Heart right ventricle (tissue), 16 donors: ENCODE data around the gene ERGIC2. TPM values are rescaled to one million over a fixed set of nuclear protein-coding genes. Genes with fewer than 3 reads are reported as not detected.
"Not testable (repeated sequence)": the region's sequence is repeated elsewhere in the genome, so short reads cannot be mapped to it uniquely, and the experiment has no call there.

Experiments
- ATAC-seq, 8 donors: fragments of 200-7000 bp; cut with Tn5 transposase; one replicate each; pipeline ENCODE4 v1.9.1; 2020; ENCODE audit warnings: mild to moderate bottlenecking in 8 of 8, moderate library complexity in 8 of 8, moderate number of reproducible peaks in 1 of 8
- DNase-seq, 2 donors: peaks; one replicate each; pipeline ENCODE4 v3.0.0-alpha.2; 2020
- H3K27ac ChIP-seq, 10 donors: fragments of 200-600 bp; sonication (generic) in 2 of 10; one replicate each; pipeline versions ENCODE4 v1.5.0 to v1.8.0; 2020 to 2022; ENCODE audit warnings: mild to moderate bottlenecking in 3 of 10
- H3K27me3 ChIP-seq, 7 donors: fragments of 200-600 bp; one replicate each; pipeline ENCODE4 v1.8.0; 2021 to 2022; ENCODE audit warnings: mild to moderate bottlenecking in 2 of 7
- H3K36me3 ChIP-seq, 9 donors: fragments of 200-600 bp; sonication (generic) in 1 of 9; one replicate each; pipeline versions ENCODE4 v1.5.0 to v1.8.0; 2020 to 2022; ENCODE audit warnings: mild to moderate bottlenecking in 2 of 9
- H3K4me1 ChIP-seq, 9 donors: fragments of 200-600 bp; sonication (generic) in 1 of 9; one replicate each; pipeline versions ENCODE4 v1.5.0 to v1.8.0; 2020 to 2022; ENCODE audit warnings: mild to moderate bottlenecking in 4 of 9
- H3K4me3 ChIP-seq, 10 donors: fragments of 200-600 bp; sonication (generic) in 2 of 10; one replicate each; pipeline versions ENCODE4 v1.5.0 to v1.8.0; 2020 to 2022; ENCODE audit warnings: mild to moderate bottlenecking in 7 of 10, moderate library complexity in 2 of 10
- H3K9me3 ChIP-seq, 11 donors: fragments of 200-600 bp in 10 of 11; sonication (generic) in 2 of 11; one replicate each; pipeline versions ENCODE4 v1.5.0 to v1.8.0; 2013 to 2022; ENCODE audit warnings: mild to moderate bottlenecking in 2 of 11, control low read depth in 1 of 11, moderate library complexity in 1 of 11
- CTCF ChIP-seq, 9 donors: fragments of 200-600 bp; sonication (generic) in 2 of 9; IDR thresholded peaks; one replicate each; pipeline versions ENCODE4 v1.5.0 to v1.8.0; 2021 to 2022; ENCODE audit warnings: antibody characterized with exemption in 9 of 9, mild to moderate bottlenecking in 5 of 9, moderate library complexity in 1 of 9
- WGBS, 2 donors: extraction: QIAGEN DNeasy Blood & Tissue Kit; methylation state at CpG; one replicate each; pipeline ENCODE4 v1.1.7; 2013; ENCODE audit warnings: inconsistent platforms in 1 of 2; 5-methylcytosine and 5-hydroxymethylcytosine counted together
- intact Hi-C, 10 donors: fragments of 100-400 bp; cut with DNase I; formaldehyde crosslinking; loops; one replicate each; pipeline versions ENCODE4 v1.11.1 to v1.14.2; 2022
- polyA plus RNA-seq, 2 donors: library from polyadenylated mRNA; stranded (reverse); fragments of 200-250 nt; gene quantifications; one replicate each; pipeline ENCODE4 v1.2.3, GENCODE V29; 2013
- total RNA-seq, 10 donors: library from RNA; stranded (reverse); fragmentation: NEBNext Ultra II Directional in 3 of 10; extraction: Animal tissue kit (Norgen Biotek cat#: 25700) in 3 of 10; gene quantifications; one replicate each; pipeline versions ENCODE4 v1.2.1 to v1.2.4, GENCODE V29; 2021 to 2023
- donor health status: Arrhythmogenic right ventricular cardiomyopathy.
- donor health status: ischemic (EF 13 %, LVEDD 7.1; RV severe dilation, severe dysfunction).
- donor health status: healthy with polysubstance abuse.
- donor health status: DM: no; HTN: yes; CAD: no.
- donor health status: DM: no; HTN: no; CAD: no.
- donor health status: ischemic (EF 25% LVEDD 6.9; RV normal size, moderate dysfunction).
- donor health status: ischemic (EF 25% LVEDD 5.7; RV mildly dilated, moderate dysfunction).
- donor health status: healthy.
- donor health status: DM: yes; HTN: yes; CAD: no.
- donor health status: Ischemic cardiomyopathy.
- donor health status: ischemic (EF 35%, LVEDD 5.7; RV mildly dilated, moderate dysfunction).
- donor health status: nonischemic (EF 11% LVEDD 7.7; RV severe dilation, severe dysfunction).
- donor health status: DM: yes; HTN: yes; CAD: no.
- donor health status: PGD.
- donor health status: ischemic (EF 29% LVEDD 5.4; RV normal size, mild dysfunction).
- donor health status: nonischemic (EF 23%, LVEDD 6.1; RV moderate dilation, normal function).

The ERGIC2 gene
- total and polyA plus RNA-seq, 12 donors = 50.0 to 97.2 (median 85.0) TPM

DNA sequence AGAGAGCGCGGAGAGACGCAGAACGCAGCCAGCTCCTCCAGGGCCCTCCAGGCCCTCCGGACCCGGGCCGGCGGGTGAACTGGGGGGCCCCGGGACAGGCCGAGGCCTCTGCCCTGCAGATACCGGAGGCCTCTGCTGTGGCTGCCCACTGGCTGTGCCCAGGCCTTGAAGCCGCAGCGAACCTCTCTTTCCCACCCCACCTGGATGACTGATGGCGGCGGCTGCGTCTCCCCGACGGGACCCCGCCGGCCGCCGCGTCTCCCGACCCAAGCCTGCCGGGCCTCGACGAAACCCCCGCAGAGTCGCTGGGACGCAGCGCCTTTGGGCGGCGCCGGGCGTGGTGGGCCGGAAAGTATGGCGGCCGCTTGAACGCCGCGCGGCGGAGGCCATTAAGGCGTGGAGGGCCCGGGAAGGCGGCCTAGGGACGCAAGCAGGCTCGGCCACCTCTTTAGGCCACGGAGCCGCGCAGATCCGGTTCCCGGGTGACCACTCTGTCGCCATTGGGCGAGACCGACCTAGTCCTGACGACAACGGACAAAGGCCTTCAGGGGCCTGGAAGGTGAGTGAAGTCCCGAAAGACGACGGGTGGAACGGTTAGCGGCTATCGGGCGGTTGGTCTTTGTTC, 8.4 kb upstream of the ERGIC2 start:
- Histone ChIP-seq H3K9me3 (no peaks in the 10 kb centered on the region), H3K4me1 (no peaks in the 10 kb centered on the region), H3K4me3 (peak overlapping the region in 3 of 10 donors; percentile 34 to 36 (median 35)), H3K36me3 (no peaks in the 10 kb centered on the region), H3K27me3 (no peaks in the 10 kb centered on the region), H3K27ac (peak overlapping the region in 4 of 10 donors; percentile 41 to 62 (median 53))
- intact Hi-C loops = no loop called here
- ATAC-seq = peak in 1 of 8 donors; percentile 67
- TF ChIP-seq CTCF (IDR thresholded peaks at IDR 0.05) = no peak
- DNase-seq = peak in 1 of 2 donors; percentile 17
- 92% methylated on average over 65 of the region's 65 CpGs for WGBS, 2 donors

GRCh38 chr12:29386084-29386680, 5.2 kb upstream of the ERGIC2 start:
- intact Hi-C loops, DNase-seq, H3K4me3 ChIP-seq, H3K4me1 ChIP-seq, ATAC-seq, H3K27ac ChIP-seq, H3K36me3 ChIP-seq, H3K27me3 ChIP-seq, H3K9me3 ChIP-seq: not testable (repeated sequence)
- WGBS, 2 donors = 95 to 98% methylated on average over 30 to 36 of the region's 36 CpGs

GRCh38 chr12:29385194-29385593, 4.2 kb upstream of the ERGIC2 start:
- ATAC-seq, intact Hi-C loops, H3K4me3 ChIP-seq, H3K36me3 ChIP-seq, H3K27me3 ChIP-seq, H3K9me3 ChIP-seq, H3K27ac ChIP-seq, H3K4me1 ChIP-seq, DNase-seq: not testable (repeated sequence)
- 95 to 96% methylated on average over 17 of the region's 17 CpGs for WGBS, 2 donors

GRCh38 chr12:29382251-29382650, 1.3 kb upstream of the ERGIC2 start:
- Histone ChIP-seq H3K27me3 (no peaks in the 10 kb centered on the region), H3K36me3 (peaks cover 0 to 11% (median 0%) of the 10 kb centered on the region in 9 donors), H3K4me3 (no peak overlapping the region), H3K9me3 (no peaks in the 10 kb centered on the region), H3K4me1 (peaks cover 0 to 19% (median 14%) of the 10 kb centered on the region in 9 donors), H3K27ac (no peak overlapping the region)
- 98 to 100% methylated on average over 2 of the region's 2 CpGs for WGBS, 2 donors
- no peak for TF ChIP-seq CTCF (IDR thresholded peaks at IDR 0.05)
- no peak for DNase-seq
- no peak for ATAC-seq
- intact Hi-C loops = no loop called here

GRCh38 chr12:29376118-29376517, 4.9 kb downstream of the ERGIC2 start:
- Histone ChIP-seq H3K27me3 (no peaks in the 10 kb centered on the region), H3K4me3 (no peak overlapping the region), H3K27ac (no peak overlapping the region), H3K9me3 (no peaks in the 10 kb centered on the region), H3K36me3 (peaks cover 0 to 18% (median 3%) of the 10 kb centered on the region in 9 donors), H3K4me1 (peaks cover 0 to 20% (median 15%) of the 10 kb centered on the region in 9 donors)
- intact Hi-C loops = no loop called here
- DNase-seq = no peak
- no peak for TF ChIP-seq CTCF (IDR thresholded peaks at IDR 0.05)
- WGBS, 2 donors = 99% methylated on average over 2 of the region's 2 CpGs
- ATAC-seq = no peak
